Lower lobe of right lung (tissue), 2 donors: ENCODE data around the gene DNMBP. TPM values are rescaled to one million over a fixed set of nuclear protein-coding genes. Genes with fewer than 3 reads are reported as not detected.
"Not testable (repeated sequence)": the region's sequence is repeated elsewhere in the genome, so short reads cannot be mapped to it uniquely, and the experiment has no call there.

Experiments used
- ATAC-seq, 2 donors: fragments of 200-7000 bp; cut with Tn5 transposase; one replicate each; pipeline ENCODE4 v1.9.1; 2020 to 2022; ENCODE audit warnings: mild to moderate bottlenecking in 2 of 2, moderate library complexity in 2 of 2
- DNase-seq: peaks from one replicate; pipeline ENCODE4 v3.0.0-alpha.2; 2020
- H3K27ac ChIP-seq: fragments of 200-600 bp; one replicate; pipeline ENCODE4 v1.8.0; 2022
- H3K27me3 ChIP-seq: fragments of 200-600 bp; one replicate; pipeline ENCODE4 v1.8.0; 2022; ENCODE audit warnings: low read depth
- H3K36me3 ChIP-seq: fragments of 200-600 bp; one replicate; pipeline ENCODE4 v1.8.0; 2022; ENCODE audit warnings: mild to moderate bottlenecking
- H3K4me1 ChIP-seq: fragments of 200-600 bp; one replicate; pipeline ENCODE4 v1.8.0; 2022
- H3K4me3 ChIP-seq: fragments of 200-600 bp; one replicate; pipeline ENCODE4 v1.8.0; 2022; ENCODE audit warnings: mild to moderate bottlenecking
- H3K9me3 ChIP-seq: fragments of 200-600 bp; one replicate; pipeline ENCODE4 v1.8.0; 2022
- CTCF ChIP-seq: fragments of 200-600 bp; IDR thresholded peaks from one replicate; pipeline ENCODE4 v1.8.0; 2022; ENCODE audit warnings: antibody characterized with exemption, mild to moderate bottlenecking
- intact Hi-C: fragments of 100-400 bp; cut with DNase I; formaldehyde crosslinking; loops from one replicate; pipeline ENCODE4 v1.11.0; 2022
- total RNA-seq: library from RNA; stranded (reverse); fragmentation: NEBNext Ultra II Directional; extraction: Animal tissue kit (Norgen Biotek cat#: 25700); gene quantifications from one replicate; pipeline ENCODE4 v1.2.1, GENCODE V29; 2021
- donor health status: DM: no; HTN: yes; CAD: no; lungs with severe emphysema.

The DNMBP gene
- total RNA-seq, 1 donor from 2014 or later, result 13.7 TPM

GRCh38 chr10:99965700-99966099, 44.0 kb downstream of the DNMBP start:
- H3K27ac ChIP-seq, result no peak overlapping the region
- DNase-seq, result no peak
- intact Hi-C loops, result no loop called here
- no peak for TF ChIP-seq CTCF
- H3K4me1 ChIP-seq, result peaks cover 9% of the 10 kb centered on the region
- no peak overlapping the region for H3K4me3 ChIP-seq
- no peaks in the 10 kb centered on the region for H3K27me3 ChIP-seq
- no peaks in the 10 kb centered on the region for H3K9me3 ChIP-seq
- ATAC-seq, result no peak
- H3K36me3 ChIP-seq, result peaks cover 29% of the 10 kb centered on the region

GRCh38 chr10:99964791-99965190, 45.0 kb downstream of the DNMBP start:
- DNase-seq, result no peak
- intact Hi-C loops, result no loop called here
- no peak for TF ChIP-seq CTCF
- ATAC-seq, result no peak
- H3K4me1 ChIP-seq, result peaks cover 9% of the 10 kb centered on the region
- no peak overlapping the region for H3K27ac ChIP-seq
- no peaks in the 10 kb centered on the region for H3K9me3 ChIP-seq
- H3K4me3 ChIP-seq, result no peak overlapping the region
- H3K36me3 ChIP-seq, result peaks cover 21% of the 10 kb centered on the region
- no peaks in the 10 kb centered on the region for H3K27me3 ChIP-seq

GRCh38 chr10:99963467-99964165, 46.1 kb downstream of the DNMBP start:
- peak; percentile 63 to 68 for ATAC-seq
- H3K27ac ChIP-seq, H3K9me3 ChIP-seq, DNase-seq, intact Hi-C loops, H3K4me1 ChIP-seq, H3K4me3 ChIP-seq, H3K27me3 ChIP-seq: not testable (repeated sequence)
- H3K36me3 ChIP-seq, result peaks cover 11% of the 10 kb centered on the region

GRCh38 chr10:99958806-99959205, 50.9 kb downstream of the DNMBP start:
- Histone ChIP-seq H3K9me3 (no peaks in the 10 kb centered on the region), H3K36me3 (peaks cover 24% of the 10 kb centered on the region), H3K4me3 (no peak overlapping the region), H3K27ac (no peak overlapping the region), H3K27me3 (no peaks in the 10 kb centered on the region), H3K4me1 (peaks cover 1% of the 10 kb centered on the region)
- no peak for ATAC-seq
- no peak for DNase-seq
- TF ChIP-seq CTCF, result no peak
- intact Hi-C loops, result no loop called here

- H3K4me3 ChIP-seq, result no peak overlapping the region
- no peak for TF ChIP-seq CTCF
- no peaks in the 10 kb centered on the region for H3K4me1 ChIP-seq
- no peak overlapping the region for H3K27ac ChIP-seq
- ATAC-seq, result no peak
- no peak for DNase-seq
- H3K9me3 ChIP-seq, result no peaks in the 10 kb centered on the region
- intact Hi-C loops, result no loop called here
- H3K36me3 ChIP-seq, result peaks cover 24% of the 10 kb centered on the region
- no peaks in the 10 kb centered on the region for H3K27me3 ChIP-seq
These were observed 51.4 kb downstream of the DNMBP start for GRCh38 chr10:99958302-99958701.

- H3K4me1 ChIP-seq, ATAC-seq, intact Hi-C loops, H3K27me3 ChIP-seq, H3K27ac ChIP-seq, DNase-seq, H3K9me3 ChIP-seq, H3K4me3 ChIP-seq: not testable (repeated sequence)
- peaks cover 30% of the 10 kb centered on the region for H3K36me3 ChIP-seq
These were observed 56.2 kb downstream of the DNMBP start for GRCh38 chr10:99953510-99953909.
